ENCODE measurements around the gene CFAP77.

CFAP77 gene

GRCh38 chr9:132384376-132384775 lies 25.6 kb upstream of the CFAP77 start:
- H4K12ac ChIP-seq (ENCODE audit: low read depth, low read length) = no peak overlapping the region
- no peak overlapping the region for H4K91ac ChIP-seq (ENCODE audit: low read depth, low read length)
- no peak overlapping the region for H2AFZ ChIP-seq (ENCODE audit: insufficient read depth, low read length, poor library complexity)
- no peak overlapping the region for H3K4me3 ChIP-seq (ENCODE audit: low read depth, low read length)
- H3K9ac ChIP-seq (ENCODE audit: low read length) = no peak overlapping the region
- H2BK12ac ChIP-seq (ENCODE audit: low read length) = no peak overlapping the region
- H3K4me1 ChIP-seq (ENCODE audit: control insufficient read depth in 1 of 2, insufficient read depth in 2 of 2, low read length in 2 of 2) = no peaks in the 10 kb centered on the region
- no peaks in the 10 kb centered on the region for H3K27me3 ChIP-seq (ENCODE audit: insufficient read depth, low read length)
- no peaks in the 10 kb centered on the region for H3K79me2 ChIP-seq (ENCODE audit: control insufficient read depth, insufficient read depth, low read length, poor library complexity)
- H3K14ac ChIP-seq (ENCODE audit: low read length) = no peak overlapping the region
- H2BK120ac ChIP-seq (ENCODE audit: insufficient read depth, low read length, poor library complexity) = no peak overlapping the region
- no peak overlapping the region for H4K8ac ChIP-seq (ENCODE audit: low read depth, low read length)
- DNase-seq = no peak
- H3K36me3 ChIP-seq (ENCODE audit: control insufficient read depth in 1 of 2, insufficient read depth in 2 of 2, low read length in 2 of 2) = peaks cover 30 to 42% of the 10 kb centered on the region in 2 experiments
- H3K79me1 ChIP-seq (ENCODE audit: low read length) = no peaks in the 10 kb centered on the region
- no CpG with 5 or more reads among the region's 8 CpGs for WGBS (ENCODE audit: extremely low coverage, insufficient coverage, insufficient read length)
- H3K4ac ChIP-seq (ENCODE audit: low read depth, low read length) = no peak overlapping the region
- no peak overlapping the region for H3K27ac ChIP-seq (ENCODE audit: low read depth, low read length)
- no peaks in the 10 kb centered on the region for H3K9me3 ChIP-seq (ENCODE audit: insufficient read depth, low read depth, low read length)
- no peak overlapping the region for H3K18ac ChIP-seq (ENCODE audit: low read length)
- no peak overlapping the region for H2BK5ac ChIP-seq (ENCODE audit: low read depth, low read length, poor library complexity)
- no peak overlapping the region for H3K4me2 ChIP-seq (ENCODE audit: low read length)
- H3K23ac ChIP-seq (ENCODE audit: low read length) = no peak overlapping the region
- no peak overlapping the region for H2AK5ac ChIP-seq (ENCODE audit: low read length)

GRCh38 chr9:132387133-132387532 lies 22.9 kb upstream of the CFAP77 start:
- no peak overlapping the region for H2BK12ac ChIP-seq (ENCODE audit: low read length)
- H3K27ac ChIP-seq (ENCODE audit: low read depth, low read length) = no peak overlapping the region
- peaks cover 2% of the 10 kb centered on the region for H3K9me3 ChIP-seq (ENCODE audit: insufficient read depth, low read depth, low read length)
- no peak overlapping the region for H2AFZ ChIP-seq (ENCODE audit: insufficient read depth, low read length, poor library complexity)
- H4K91ac ChIP-seq (ENCODE audit: low read depth, low read length) = no peak overlapping the region
- no CpG with 5 or more reads among the region's 7 CpGs for WGBS (ENCODE audit: extremely low coverage, insufficient coverage, insufficient read length)
- no peak overlapping the region for H4K12ac ChIP-seq (ENCODE audit: low read depth, low read length)
- H2BK5ac ChIP-seq (ENCODE audit: low read depth, low read length, poor library complexity) = no peak overlapping the region
- no peak overlapping the region for H2AK5ac ChIP-seq (ENCODE audit: low read length)
- no peak overlapping the region for H3K4me3 ChIP-seq (ENCODE audit: low read depth, low read length)
- no peak for DNase-seq
- no peaks in the 10 kb centered on the region for H3K79me1 ChIP-seq (ENCODE audit: low read length)
- no peak overlapping the region for H3K18ac ChIP-seq (ENCODE audit: low read length)
- H3K4me1 ChIP-seq (ENCODE audit: control insufficient read depth in 1 of 2, insufficient read depth in 2 of 2, low read length in 2 of 2) = no peaks in the 10 kb centered on the region
- no peak overlapping the region for H3K4ac ChIP-seq (ENCODE audit: low read depth, low read length)
- H3K4me2 ChIP-seq (ENCODE audit: low read length) = no peak overlapping the region
- H3K14ac ChIP-seq (ENCODE audit: low read length) = no peak overlapping the region
- H3K9ac ChIP-seq (ENCODE audit: low read length) = no peak overlapping the region
- no peak overlapping the region for H4K8ac ChIP-seq (ENCODE audit: low read depth, low read length)
- H3K23ac ChIP-seq (ENCODE audit: low read length) = no peak overlapping the region
- H3K36me3 ChIP-seq (ENCODE audit: control insufficient read depth in 1 of 2, insufficient read depth in 2 of 2, low read length in 2 of 2) = peaks cover 42 to 51% of the 10 kb centered on the region in 2 experiments
- H3K27me3 ChIP-seq (ENCODE audit: insufficient read depth, low read length) = no peaks in the 10 kb centered on the region
- no peaks in the 10 kb centered on the region for H3K79me2 ChIP-seq (ENCODE audit: control insufficient read depth, insufficient read depth, low read length, poor library complexity)
- H2BK120ac ChIP-seq (ENCODE audit: insufficient read depth, low read length, poor library complexity) = no peak overlapping the region

GRCh38 chr9:132390966-132391365 lies 19.0 kb upstream of the CFAP77 start:
- no peak for DNase-seq
- Histone ChIP-seq H2BK120ac (ENCODE audit: insufficient read depth, low read length, poor library complexity) (no peak overlapping the region), H3K4me1 (ENCODE audit: control insufficient read depth in 1 of 2, insufficient read depth in 2 of 2, low read length in 2 of 2) (no peaks in the 10 kb centered on the region), H3K27me3 (ENCODE audit: insufficient read depth, low read length) (no peaks in the 10 kb centered on the region), H3K23ac (ENCODE audit: low read length) (no peak overlapping the region), H3K36me3 (ENCODE audit: control insufficient read depth in 1 of 2, insufficient read depth in 2 of 2, low read length in 2 of 2) (peaks cover 44 to 56% of the 10 kb centered on the region in 2 experiments), H3K9ac (ENCODE audit: low read length) (no peak overlapping the region), H2BK5ac (ENCODE audit: low read depth, low read length, poor library complexity) (no peak overlapping the region), H4K12ac (ENCODE audit: low read depth, low read length) (no peak overlapping the region), H4K8ac (ENCODE audit: low read depth, low read length) (no peak overlapping the region), H2AFZ (ENCODE audit: insufficient read depth, low read length, poor library complexity) (no peak overlapping the region), H4K91ac (ENCODE audit: low read depth, low read length) (no peak overlapping the region), H3K79me1 (ENCODE audit: low read length) (no peaks in the 10 kb centered on the region), H2BK12ac (ENCODE audit: low read length) (no peak overlapping the region), H3K4ac (ENCODE audit: low read depth, low read length) (no peak overlapping the region), H3K4me2 (ENCODE audit: low read length) (no peak overlapping the region), H3K27ac (ENCODE audit: low read depth, low read length) (no peak overlapping the region), H3K14ac (ENCODE audit: low read length) (no peak overlapping the region), H3K18ac (ENCODE audit: low read length) (no peak overlapping the region), H2AK5ac (ENCODE audit: low read length) (no peak overlapping the region), H3K9me3 (ENCODE audit: insufficient read depth, low read depth, low read length) (peaks cover 2% of the 10 kb centered on the region), H3K4me3 (ENCODE audit: low read depth, low read length) (no peak overlapping the region), H3K79me2 (ENCODE audit: control insufficient read depth, insufficient read depth, low read length, poor library complexity) (no peaks in the 10 kb centered on the region)
- no CpG with 5 or more reads among the region's 7 CpGs for WGBS (ENCODE audit: extremely low coverage, insufficient coverage, insufficient read length)

- no CpG with 5 or more reads among the region's 11 CpGs for WGBS (ENCODE audit: extremely low coverage, insufficient coverage, insufficient read length)
- Histone ChIP-seq H2BK120ac (ENCODE audit: insufficient read depth, low read length, poor library complexity) (no peak overlapping the region), H3K27me3 (ENCODE audit: insufficient read depth, low read length) (no peaks in the 10 kb centered on the region), H3K18ac (ENCODE audit: low read length) (no peak overlapping the region), H3K14ac (ENCODE audit: low read length) (no peak overlapping the region), H3K79me1 (ENCODE audit: low read length) (no peaks in the 10 kb centered on the region), H2AK5ac (ENCODE audit: low read length) (no peak overlapping the region), H2BK5ac (ENCODE audit: low read depth, low read length, poor library complexity) (no peak overlapping the region), H2AFZ (ENCODE audit: insufficient read depth, low read length, poor library complexity) (no peak overlapping the region), H3K9me3 (ENCODE audit: insufficient read depth, low read depth, low read length) (peaks cover 2% of the 10 kb centered on the region), H3K79me2 (ENCODE audit: control insufficient read depth, insufficient read depth, low read length, poor library complexity) (no peaks in the 10 kb centered on the region), H4K12ac (ENCODE audit: low read depth, low read length) (no peak overlapping the region), H2BK12ac (ENCODE audit: low read length) (no peak overlapping the region), H3K36me3 (ENCODE audit: control insufficient read depth in 1 of 2, insufficient read depth in 2 of 2, low read length in 2 of 2) (peaks cover 44 to 60% of the 10 kb centered on the region in 2 experiments), H3K4me2 (ENCODE audit: low read length) (no peak overlapping the region), H3K4me1 (ENCODE audit: control insufficient read depth in 1 of 2, insufficient read depth in 2 of 2, low read length in 2 of 2) (no peaks in the 10 kb centered on the region), H3K23ac (ENCODE audit: low read length) (no peak overlapping the region), H3K4me3 (ENCODE audit: low read depth, low read length) (no peak overlapping the region), H4K91ac (ENCODE audit: low read depth, low read length) (no peak overlapping the region), H3K27ac (ENCODE audit: low read depth, low read length) (no peak overlapping the region), H4K8ac (ENCODE audit: low read depth, low read length) (no peak overlapping the region), H3K9ac (ENCODE audit: low read length) (no peak overlapping the region), H3K4ac (ENCODE audit: low read depth, low read length) (no peak overlapping the region)
- no peak for DNase-seq
Observed at GRCh38 chr9:132391449-132391848, 18.6 kb upstream of the CFAP77 start.
